Activated CD4-positive, alpha-beta T cell treated with anti-CD3 and anti-CD28 coated beads, Interleukin-10, Interleukin-2, amounts not matched to agents 100 ng/mL and 50 ng/mL, durations not matched to agents 16 hours and 8 hours (primary cell): ENCODE measurements around the gene ZBTB11.
A peak's percentile ranks its signal among the peaks of the same experiment; 100 is the strongest.
"Not testable (repeated sequence)": the region's sequence is repeated elsewhere in the genome, so short reads cannot be mapped to it uniquely, and the experiment has no call there.

Source experiments
- DNase-seq: peaks from one replicate; pipeline ENCODE4 v3.0.0-alpha.2; 2020

The ZBTB11 gene, protein sequence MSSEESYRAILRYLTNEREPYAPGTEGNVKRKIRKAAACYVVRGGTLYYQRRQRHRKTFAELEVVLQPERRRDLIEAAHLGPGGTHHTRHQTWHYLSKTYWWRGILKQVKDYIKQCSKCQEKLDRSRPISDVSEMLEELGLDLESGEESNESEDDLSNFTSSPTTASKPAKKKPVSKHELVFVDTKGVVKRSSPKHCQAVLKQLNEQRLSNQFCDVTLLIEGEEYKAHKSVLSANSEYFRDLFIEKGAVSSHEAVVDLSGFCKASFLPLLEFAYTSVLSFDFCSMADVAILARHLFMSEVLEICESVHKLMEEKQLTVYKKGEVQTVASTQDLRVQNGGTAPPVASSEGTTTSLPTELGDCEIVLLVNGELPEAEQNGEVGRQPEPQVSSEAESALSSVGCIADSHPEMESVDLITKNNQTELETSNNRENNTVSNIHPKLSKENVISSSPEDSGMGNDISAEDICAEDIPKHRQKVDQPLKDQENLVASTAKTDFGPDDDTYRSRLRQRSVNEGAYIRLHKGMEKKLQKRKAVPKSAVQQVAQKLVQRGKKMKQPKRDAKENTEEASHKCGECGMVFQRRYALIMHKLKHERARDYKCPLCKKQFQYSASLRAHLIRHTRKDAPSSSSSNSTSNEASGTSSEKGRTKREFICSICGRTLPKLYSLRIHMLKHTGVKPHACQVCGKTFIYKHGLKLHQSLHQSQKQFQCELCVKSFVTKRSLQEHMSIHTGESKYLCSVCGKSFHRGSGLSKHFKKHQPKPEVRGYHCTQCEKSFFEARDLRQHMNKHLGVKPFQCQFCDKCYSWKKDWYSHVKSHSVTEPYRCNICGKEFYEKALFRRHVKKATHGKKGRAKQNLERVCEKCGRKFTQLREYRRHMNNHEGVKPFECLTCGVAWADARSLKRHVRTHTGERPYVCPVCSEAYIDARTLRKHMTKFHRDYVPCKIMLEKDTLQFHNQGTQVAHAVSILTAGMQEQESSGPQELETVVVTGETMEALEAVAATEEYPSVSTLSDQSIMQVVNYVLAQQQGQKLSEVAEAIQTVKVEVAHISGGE

DNA sequence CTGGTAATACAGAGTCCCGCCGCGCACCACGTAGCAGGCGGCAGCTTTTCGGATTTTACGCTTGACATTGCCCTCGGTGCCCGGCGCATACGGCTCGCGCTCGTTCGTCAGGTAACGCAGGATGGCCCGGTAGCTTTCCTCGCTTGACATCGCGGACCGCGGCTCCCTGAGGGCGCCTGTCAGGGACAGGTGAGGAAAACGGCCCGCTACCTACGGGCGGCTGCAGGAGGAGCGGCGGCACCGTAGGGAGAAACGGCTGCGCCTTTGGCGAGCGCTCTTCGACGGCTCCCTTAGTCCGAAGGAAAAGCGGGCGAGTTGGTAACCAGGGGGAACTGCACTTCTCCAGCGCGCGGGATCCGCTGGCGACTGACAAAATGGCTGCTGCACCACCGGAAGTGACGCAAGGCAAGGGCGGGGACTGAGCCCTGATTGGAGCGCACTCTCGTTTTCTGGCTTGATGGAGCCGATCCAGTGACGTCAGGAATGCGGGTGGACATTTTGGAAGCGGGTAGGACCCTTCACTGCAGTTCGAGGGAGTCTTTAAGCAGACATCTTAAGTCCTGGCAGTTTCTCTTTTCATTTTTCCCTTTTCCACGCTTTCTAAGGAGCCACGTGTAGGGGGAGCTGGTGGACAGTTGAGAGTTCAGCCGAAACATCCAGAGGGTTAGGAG is at the start of gene ZBTB11:
ZBTB11 (minus strand) TSS at position 368 of the 671 bp plus-strand sequence; CDS start at position 150, 218 bp downstream.
- DNase-seq: peak; percentile 99

DNA sequence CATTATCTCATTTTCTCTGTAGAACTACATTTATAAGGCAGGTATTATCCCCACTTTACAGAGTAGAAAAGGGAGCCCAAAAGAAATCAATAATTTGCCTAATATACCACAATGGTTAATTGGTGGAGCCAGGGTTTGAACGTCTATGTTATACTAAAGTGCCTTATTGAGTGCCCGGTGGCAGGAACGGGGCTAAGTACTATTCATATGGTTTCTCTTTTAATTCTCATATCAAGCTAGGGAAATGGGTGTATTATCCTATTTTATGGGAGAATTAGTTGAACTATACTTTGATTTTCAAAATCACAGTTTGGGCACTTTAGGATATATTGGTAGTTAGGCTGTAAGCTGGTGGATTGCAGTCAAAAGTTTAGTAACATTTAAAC is 49.0 kb upstream of the ZBTB11 start:
- no peak for DNase-seq

DNA sequence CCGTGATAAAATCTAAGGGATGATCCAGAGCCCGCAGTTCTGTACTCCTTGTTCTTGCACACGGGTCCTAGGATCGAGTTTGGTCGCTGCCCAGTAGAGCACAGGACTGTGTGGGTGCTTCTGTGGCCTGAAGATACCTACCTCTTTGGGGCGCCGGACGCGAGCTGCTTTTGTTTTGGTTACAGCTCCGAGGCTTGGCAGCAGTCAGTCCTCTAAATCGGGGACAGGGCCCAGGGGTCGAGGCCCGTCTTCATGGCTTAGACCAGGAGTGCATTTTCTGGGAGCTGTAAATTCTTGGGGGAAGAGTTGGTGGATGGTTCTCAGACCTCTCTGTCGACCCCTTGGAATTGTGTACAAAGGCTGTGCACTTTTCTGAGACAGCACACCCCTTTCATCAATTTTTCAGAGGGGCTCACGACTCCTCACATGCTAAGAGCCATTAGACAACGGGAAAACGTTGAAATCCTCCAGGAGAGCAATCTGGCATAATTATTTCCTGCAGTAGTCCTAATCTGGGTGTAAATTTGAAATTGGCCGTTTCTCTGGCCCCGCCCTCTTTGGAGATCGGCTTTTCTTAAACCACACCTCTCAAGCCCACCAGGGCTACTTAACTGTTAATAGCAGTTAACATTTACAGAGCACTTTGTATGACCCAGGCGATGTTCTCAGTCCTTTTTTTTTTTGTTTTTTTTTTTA is 48.4 kb upstream of the ZBTB11 start:
- peak; percentile 28 for DNase-seq

DNA sequence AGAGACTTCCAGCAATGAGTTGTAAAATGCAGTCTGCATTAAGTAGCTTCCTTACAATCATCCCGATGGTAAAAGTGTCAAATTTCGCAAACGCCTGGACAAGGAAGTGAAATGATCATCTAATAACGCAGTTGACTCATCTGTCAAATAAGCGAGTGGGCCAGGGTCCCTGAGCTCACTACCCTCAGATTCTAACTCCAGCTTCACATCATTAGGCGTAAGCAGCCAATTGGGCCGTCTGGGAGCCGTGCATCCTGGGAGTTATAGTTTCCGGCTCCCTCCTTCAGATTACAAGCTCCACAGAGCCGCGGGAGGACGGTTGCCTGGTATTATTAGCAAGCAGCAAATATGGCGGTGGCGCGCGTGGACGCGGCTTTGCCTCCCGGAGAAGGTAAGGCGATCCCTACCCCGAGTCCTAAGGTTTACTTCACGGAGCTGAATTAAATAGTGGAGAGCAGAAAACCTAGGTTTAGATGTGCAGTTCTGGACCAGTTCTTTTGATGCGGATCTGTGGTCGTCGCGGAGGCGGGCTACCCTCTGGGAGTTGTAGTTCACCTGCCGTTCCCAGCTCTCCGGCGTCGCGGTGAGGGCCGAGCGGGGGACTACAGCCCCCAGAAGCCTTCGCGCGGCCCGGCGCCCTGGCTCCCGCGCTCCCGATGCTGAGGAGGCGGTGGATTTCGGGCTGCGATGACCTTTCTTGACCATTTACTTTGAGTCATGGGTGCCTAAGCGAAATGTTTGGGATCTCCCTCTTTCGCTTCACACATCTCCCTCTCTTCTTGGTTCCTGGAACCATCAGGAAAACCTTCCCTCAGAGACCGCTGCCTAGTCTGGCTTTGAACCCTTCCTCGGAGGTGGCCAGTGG is 47.6 kb upstream of the ZBTB11 start, which contains the start of gene CEP97:
CEP97 (plus strand) TSS at position 286 of the 865 bp plus-strand sequence; CDS start at position 349, 63 bp downstream.
- DNase-seq: peak; percentile 94

DNA sequence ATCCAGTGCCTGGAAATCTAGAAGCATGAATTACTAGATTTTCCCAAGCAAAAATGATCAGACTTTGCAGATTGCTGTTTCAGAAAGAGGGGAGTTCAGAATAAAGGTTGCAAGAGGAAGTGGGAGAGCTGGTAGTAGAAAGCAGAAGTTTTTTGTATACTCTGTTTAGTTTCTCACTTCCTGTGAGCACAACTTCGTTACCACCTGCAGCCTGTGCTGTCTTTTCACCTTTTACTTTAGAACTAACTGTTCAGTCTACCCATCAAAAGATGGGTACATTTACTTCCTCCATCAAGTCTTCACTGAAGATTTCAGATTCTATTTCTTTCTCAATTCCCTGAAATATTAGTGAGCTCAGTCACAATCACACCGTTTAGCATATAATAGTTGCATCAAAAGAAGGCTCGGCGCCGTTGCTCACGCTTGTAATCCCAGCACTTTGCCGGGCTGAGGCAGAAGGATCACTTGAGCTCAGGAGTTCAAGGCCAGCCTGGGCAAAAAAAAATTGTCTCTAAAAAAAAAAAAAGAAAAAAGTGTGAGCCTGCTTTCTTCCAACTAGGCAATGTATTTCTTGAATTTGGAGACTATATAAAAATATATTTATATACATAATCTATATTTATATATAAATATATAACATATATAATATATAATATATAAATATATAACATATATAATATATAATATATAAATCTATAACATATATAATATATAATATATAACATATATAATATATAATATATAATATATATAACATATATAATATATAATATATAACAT is 45.7 kb upstream of the ZBTB11 start:
- peak; percentile 51 for DNase-seq

DNA sequence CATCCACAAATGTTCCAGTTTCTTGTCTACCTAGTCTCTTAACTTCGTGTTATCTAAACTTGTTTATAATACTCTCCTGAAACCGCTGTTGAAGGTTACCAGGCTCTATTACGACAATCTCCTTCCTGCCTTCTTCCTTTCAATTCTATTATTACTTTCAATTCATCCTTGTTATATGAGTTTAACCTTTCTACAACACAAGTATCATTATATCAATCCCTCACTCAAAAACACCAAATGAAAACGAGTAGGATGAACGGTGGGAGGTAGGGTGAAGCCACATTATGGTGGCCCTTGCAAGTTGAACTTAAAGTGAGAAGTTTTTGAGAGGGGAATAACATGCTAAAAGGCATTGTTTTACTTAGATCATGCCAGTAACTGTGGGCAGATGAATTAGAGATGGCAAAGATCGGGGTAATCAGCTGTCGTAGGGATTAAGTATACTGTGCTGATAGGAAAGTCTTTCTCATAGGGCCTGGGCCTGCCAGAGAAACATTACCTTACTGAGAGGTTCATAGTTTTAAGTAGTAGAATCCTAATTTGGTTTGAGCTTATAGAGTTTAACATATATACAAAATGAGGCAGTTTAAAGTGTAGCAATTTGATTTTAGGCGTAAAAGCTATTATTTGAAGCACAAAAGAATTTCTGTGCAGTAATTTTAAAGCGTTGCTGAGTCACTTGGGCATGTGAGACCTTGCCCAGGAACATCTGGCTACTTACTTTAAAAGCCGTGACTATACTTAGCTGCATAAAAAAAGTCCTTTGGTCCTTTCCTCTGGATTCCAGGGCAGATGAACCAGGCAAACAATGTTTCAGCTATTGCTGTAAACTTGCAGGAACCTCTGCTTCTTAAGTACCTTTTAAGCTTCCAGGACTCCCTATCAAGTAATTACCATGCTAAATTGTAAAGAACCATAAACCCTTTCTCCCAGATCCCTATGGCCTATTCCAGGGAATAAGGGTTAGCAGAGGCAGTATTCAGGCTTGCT is 44.2 kb upstream of the ZBTB11 start:
- peak; percentile 16 for DNase-seq

DNA sequence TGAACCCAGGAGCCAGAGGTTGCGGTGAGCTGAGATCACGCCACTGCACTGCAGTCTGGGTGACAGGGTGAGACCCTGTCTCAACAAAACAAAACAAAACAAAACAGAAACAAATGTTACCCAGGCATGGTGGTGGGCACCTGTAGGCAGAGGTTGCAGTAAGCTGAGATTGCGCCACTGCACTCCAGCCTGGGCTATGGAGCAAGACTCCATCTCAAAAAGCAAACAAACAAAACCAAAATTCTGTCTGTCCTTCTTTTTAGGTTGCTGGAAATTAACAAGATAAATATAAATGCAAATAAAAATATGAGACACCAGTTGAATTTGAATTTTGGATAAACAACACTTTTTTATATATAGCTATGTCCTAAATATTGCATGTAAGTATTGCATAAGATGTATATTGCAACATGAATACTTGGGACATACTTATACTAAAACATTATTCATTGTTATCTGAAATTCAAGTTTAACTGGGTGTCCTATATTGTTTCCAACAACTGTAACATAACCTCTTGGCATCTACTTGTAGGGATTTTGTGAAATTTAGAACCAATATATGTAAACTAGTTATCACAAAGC is 42.8 kb upstream of the ZBTB11 start:
- no peak for DNase-seq

DNA sequence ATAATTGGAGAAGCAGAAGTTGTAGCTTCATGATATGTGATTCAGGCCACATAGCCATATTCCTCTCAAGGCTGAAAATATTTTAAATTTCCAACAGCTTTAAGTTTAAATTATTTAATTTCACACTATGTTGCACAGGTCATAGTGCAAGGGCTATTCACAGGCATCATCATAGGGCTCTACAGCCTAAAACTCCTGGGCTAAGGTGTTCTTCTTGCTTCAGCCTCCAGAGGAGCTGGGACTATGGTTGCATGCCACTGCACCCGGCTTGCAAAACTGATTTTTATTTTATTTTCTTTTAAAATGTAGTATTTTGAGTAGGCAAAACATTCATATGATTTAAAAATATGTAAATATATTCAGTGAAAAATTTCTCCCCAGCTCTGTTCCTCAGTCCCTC is 41.5 kb upstream of the ZBTB11 start:
- DNase-seq: no peak

DNA sequence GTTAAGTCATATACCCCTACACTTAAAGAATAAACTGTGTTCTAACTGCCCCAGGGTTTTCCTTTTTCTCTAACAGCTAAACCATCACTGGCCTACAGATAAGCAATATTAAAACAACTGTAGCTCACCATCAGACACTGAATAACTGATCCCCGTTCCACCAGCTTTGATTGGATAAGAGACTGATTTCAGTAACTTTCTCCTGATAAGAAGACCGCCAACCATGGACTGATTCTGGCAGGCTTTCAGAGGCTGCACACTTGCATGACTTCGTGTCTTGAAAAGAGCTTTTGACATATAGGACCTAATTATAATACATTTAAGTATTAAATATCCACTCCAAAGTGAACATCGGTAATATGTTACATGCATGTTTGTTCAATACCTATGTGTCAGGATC is 32.2 kb upstream of the ZBTB11 start:
- DNase-seq: no peak

DNA sequence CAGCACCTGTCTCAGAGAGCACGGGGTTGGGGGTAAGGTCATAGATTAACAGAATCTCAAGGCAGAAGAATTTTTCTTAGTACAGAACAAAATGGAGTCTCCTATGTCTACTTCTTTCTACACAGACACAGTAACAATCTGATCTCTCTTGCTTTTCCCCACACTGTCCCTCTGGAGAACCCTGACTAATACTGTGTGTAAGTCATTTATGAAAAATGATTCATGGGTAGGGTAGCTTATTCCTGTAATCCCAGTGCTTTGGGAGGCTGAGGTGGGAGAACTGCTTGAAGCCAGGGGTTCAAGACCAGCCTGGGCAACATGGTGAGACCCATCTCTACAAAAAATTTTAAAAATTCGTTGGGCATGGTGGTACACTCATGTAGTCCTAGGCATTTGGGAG is 27.7 kb upstream of the ZBTB11 start:
- not testable (repeated sequence) for DNase-seq

DNA sequence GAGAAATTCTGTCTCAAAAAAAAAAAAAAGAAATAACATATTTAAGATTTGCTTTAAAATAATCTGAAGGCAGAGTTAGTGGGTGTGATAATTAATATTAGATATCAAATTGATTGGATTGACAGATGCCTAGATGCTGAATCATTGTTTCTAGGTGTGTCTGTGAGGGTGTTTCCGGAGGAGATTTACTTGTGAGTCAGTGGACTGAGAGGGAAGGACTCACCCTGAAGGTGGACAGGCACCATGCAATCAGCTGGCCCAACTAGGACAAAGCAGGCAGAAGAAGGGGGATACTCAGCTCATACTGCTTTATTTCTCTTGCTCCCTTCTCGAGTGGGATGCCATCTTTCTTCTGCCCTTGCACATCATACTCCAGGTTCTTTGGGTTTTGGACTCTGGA is 26.2 kb upstream of the ZBTB11 start:
- no peak for DNase-seq

DNA sequence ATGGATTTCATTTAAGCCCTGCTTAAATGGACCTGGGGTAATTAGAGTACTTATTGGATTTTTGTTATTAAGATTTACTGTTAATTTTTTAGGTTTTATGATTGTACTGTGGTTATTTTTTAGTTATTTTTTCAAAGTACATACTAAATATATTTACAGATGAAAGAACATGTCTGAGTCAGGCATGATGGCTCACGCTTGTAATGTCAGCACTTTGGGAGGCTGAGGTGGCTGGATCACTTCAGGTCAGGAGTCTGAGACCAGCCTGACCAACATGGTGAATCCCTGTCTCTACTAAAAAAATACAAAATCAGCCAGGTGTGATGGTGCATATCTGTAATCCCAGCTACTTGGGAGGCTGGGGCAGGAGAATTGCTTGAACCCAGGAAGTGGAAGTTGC is 25.8 kb upstream of the ZBTB11 start:
- no peak for DNase-seq

DNA sequence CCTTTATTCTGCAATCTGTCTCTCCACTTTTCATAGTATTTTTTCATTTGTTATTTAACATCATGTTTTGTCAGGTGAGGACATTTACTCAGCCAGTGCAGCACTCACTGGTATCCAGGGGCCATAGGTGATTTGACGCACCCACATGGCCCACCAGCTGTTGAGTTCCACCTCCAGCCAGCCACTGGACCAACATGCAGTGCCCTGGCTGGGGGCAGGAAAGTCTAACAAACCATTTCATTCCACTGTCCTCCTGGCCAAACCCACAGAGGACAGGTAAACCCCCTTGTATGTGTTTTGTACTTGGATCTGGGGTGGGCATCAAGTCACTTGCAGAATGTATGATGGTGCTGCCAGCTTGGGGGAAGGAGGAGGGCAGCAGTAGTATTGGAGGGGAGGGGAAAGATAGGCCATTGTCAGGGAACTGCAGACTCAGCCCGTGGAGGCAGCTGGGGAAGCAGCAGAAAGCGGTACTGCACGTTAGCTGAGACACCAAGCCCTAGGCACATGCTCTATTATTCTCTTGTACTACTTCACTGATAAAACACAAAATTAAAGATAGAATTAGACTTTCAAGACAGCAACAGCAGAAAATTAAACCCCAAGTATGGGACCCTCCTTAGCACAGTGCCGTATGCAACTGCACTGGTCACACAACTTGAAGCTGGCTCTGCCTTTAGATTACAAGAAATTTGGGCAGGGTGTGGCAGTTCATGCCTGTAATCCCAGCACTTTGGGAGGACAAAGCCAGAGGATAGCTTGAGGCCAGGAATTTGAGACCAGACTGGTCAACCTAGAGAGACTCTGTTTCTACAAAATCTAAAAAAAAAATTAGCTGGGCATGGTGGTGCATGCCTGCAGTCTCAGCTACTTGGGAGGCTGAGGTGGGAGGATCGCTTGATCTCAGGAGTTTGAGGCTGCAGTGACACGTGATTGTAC is 25.0 kb upstream of the ZBTB11 start:
- DNase-seq: no peak

DNA sequence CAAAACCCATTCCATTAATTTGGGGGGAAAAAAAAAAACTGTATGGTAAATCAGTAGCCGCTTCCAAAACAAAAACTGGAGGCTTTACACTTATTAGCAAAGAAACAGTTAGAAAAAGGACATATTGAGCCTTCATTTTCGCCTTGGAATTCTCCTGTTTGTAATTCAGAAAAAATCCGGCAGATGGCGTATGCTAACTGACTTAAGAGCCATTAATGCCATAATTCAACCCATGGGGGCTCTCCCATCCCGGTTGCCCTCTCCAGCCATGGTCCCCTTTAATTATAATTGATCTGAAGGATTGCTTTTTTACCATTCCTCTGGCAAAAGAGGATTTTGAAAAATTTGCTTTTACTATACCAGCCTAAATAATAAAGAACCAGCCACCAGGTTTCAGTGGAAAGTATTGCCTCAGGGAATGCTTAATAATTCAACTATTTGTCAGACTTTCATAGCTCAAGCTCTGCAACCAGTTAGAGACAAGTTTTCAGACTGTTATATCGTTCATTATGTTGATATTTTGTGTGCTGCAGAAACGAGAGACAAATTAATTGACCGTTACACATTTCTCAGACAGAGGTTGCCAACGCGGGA is 18.9 kb upstream of the ZBTB11 start:
- DNase-seq: peak; percentile 67

DNA sequence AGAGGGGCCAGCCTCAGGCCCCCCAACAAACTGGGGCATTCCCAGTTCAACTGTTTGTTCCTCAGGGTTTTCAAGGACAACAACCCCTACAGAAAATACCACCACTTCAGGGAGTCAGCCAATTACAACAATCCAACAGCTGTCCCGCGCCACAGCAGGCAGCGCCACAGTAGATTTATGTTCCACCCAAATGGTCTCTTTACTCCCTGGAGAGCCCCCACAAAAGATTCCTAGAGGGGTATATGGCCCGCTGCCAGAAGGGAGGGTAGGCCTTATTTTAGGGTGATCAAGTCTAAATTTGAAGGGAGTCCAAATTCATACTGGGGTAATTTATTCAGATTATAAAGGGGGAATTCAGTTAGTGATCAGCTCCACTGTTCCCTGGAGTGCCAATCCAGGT is 17.9 kb upstream of the ZBTB11 start:
- DNase-seq: not testable (repeated sequence)

DNA sequence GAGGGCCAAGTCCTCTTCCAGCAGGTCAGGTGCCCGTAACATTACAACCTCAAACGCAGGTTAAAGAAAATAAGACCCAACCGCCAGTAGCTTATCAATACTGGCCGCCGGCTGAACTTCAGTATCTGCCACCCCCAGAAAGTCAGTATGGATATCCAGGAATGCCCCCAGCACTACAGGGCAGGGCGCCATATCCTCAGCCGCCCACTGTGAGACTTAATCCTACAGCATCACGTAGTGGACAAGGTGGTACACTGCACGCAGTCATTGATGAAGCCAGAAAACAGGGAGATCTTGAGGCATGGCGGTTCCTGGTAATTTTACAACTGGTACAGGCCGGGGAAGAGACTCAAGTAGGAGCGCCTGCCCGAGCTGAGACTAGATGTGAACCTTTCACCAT is 16.6 kb upstream of the ZBTB11 start:
- DNase-seq: peak; percentile 46
